ENCODE measurements around the gene ATPAF2.
"Not testable (repeated sequence)": the region's sequence is repeated elsewhere in the genome, so short reads cannot be mapped to it uniquely, and the experiment has no call there.

The ATPAF2 gene

GRCh38 chr17:17998934-17999333 is 40.0 kb downstream of the ATPAF2 start:
- no peaks in the 10 kb centered on the region for H3K9me3 ChIP-seq (replicated peaks in 1 of 2; ENCODE audit: control insufficient read depth in 2 of 2, insufficient read depth in 1 of 2, low read depth in 1 of 2, low read length in 2 of 2)
- H3K4me1 ChIP-seq (ENCODE audit: control insufficient read depth in 2 of 2, insufficient read depth in 1 of 2, low read depth in 1 of 2, low read length in 2 of 2) = peaks cover 8 to 12% of the 10 kb centered on the region in 2 donors
- H2BK5ac ChIP-seq (ENCODE audit: low read length) = no peak overlapping the region
- H3K14ac ChIP-seq (ENCODE audit: low read length) = no peak overlapping the region
- H2AK5ac ChIP-seq (ENCODE audit: low read depth, low read length) = peak overlapping the region; percentile 6
- no peaks in the 10 kb centered on the region for H3K36me3 ChIP-seq (replicated peaks in 1 of 2; ENCODE audit: control insufficient read depth in 2 of 2, insufficient read depth in 2 of 2, low read length in 2 of 2)
- no peak for DNase-seq (ENCODE audit: low spot score)
- no peak overlapping the region for H4K91ac ChIP-seq (ENCODE audit: low read depth, low read length, poor library complexity)
- no peak overlapping the region for H3K4ac ChIP-seq (ENCODE audit: low read length)
- peak overlapping the region; percentile 58 for H3K18ac ChIP-seq (ENCODE audit: low read length)
- peak overlapping the region; percentile 63 for H2BK120ac ChIP-seq (ENCODE audit: low read depth, low read length)
- H3K27ac ChIP-seq (replicated peaks; ENCODE audit: low read length) = no peak overlapping the region
- no peaks in the 10 kb centered on the region for H3K79me1 ChIP-seq (ENCODE audit: low read depth, low read length)
- H2BK12ac ChIP-seq (ENCODE audit: low read length) = no peak overlapping the region
- H3K27me3 ChIP-seq (ENCODE audit: control insufficient read depth in 3 of 3, insufficient read depth in 3 of 3, low read depth in 1 of 3, low read length in 3 of 3) = no peaks in the 10 kb centered on the region
- no peak overlapping the region for H3K23ac ChIP-seq (ENCODE audit: low read depth, low read length, poor library complexity)
- H3K4me3 ChIP-seq (ENCODE audit: low read length in 2 of 2) = no peak overlapping the region
- no peak overlapping the region for H3K4me2 ChIP-seq (ENCODE audit: insufficient read depth, low read length, poor library complexity, severe bottlenecking)
- no CpG with 5 or more reads among the region's 8 CpGs for WGBS, 2 donors (ENCODE audit: extremely low coverage in 2 of 2, insufficient read length in 2 of 2, insufficient replicate concordance in 1 of 2)
- no peak overlapping the region for H3K9ac ChIP-seq (ENCODE audit: low read depth, low read length, poor library complexity)
- no peak overlapping the region for H4K8ac ChIP-seq (ENCODE audit: low read depth, low read length)
- peak overlapping the region; percentile 44 for H2AFZ ChIP-seq (ENCODE audit: low read length)
- H2BK15ac ChIP-seq (ENCODE audit: low read length) = no peak overlapping the region

GRCh38 chr17:17995887-17996286 is 43.1 kb downstream of the ATPAF2 start:
- not testable (repeated sequence) for H2BK5ac ChIP-seq (ENCODE audit: low read length); H3K36me3 ChIP-seq (replicated peaks in 1 of 2; ENCODE audit: control insufficient read depth in 2 of 2, insufficient read depth in 2 of 2, low read length in 2 of 2); H3K4ac ChIP-seq (ENCODE audit: low read length); H2BK120ac ChIP-seq (ENCODE audit: low read depth, low read length); DNase-seq (ENCODE audit: low spot score); H3K27me3 ChIP-seq (ENCODE audit: control insufficient read depth in 3 of 3, insufficient read depth in 3 of 3, low read depth in 1 of 3, low read length in 3 of 3); H2AK5ac ChIP-seq (ENCODE audit: low read depth, low read length); H4K91ac ChIP-seq (ENCODE audit: low read depth, low read length, poor library complexity); H3K79me1 ChIP-seq (ENCODE audit: low read depth, low read length); H3K27ac ChIP-seq (replicated peaks; ENCODE audit: low read length); H2AFZ ChIP-seq (ENCODE audit: low read length); H2BK12ac ChIP-seq (ENCODE audit: low read length); H3K9me3 ChIP-seq (replicated peaks in 1 of 2; ENCODE audit: control insufficient read depth in 2 of 2, insufficient read depth in 1 of 2, low read depth in 1 of 2, low read length in 2 of 2); H3K4me2 ChIP-seq (ENCODE audit: insufficient read depth, low read length, poor library complexity, severe bottlenecking); H3K4me3 ChIP-seq (ENCODE audit: low read length in 2 of 2); H3K18ac ChIP-seq (ENCODE audit: low read length); H4K8ac ChIP-seq (ENCODE audit: low read depth, low read length); H3K23ac ChIP-seq (ENCODE audit: low read depth, low read length, poor library complexity); H3K9ac ChIP-seq (ENCODE audit: low read depth, low read length, poor library complexity); H2BK15ac ChIP-seq (ENCODE audit: low read length); H3K14ac ChIP-seq (ENCODE audit: low read length)
- peaks cover 8 to 12% of the 10 kb centered on the region in 2 donors for H3K4me1 ChIP-seq (ENCODE audit: control insufficient read depth in 2 of 2, insufficient read depth in 1 of 2, low read depth in 1 of 2, low read length in 2 of 2)
- no CpG with 5 or more reads among the region's 8 CpGs for WGBS, 2 donors (ENCODE audit: extremely low coverage in 2 of 2, insufficient read length in 2 of 2, insufficient replicate concordance in 1 of 2)

GRCh38 chr17:17994271-17995069 is 44.5 kb downstream of the ATPAF2 start:
- no peak overlapping the region for H3K4ac ChIP-seq (ENCODE audit: low read length)
- no peak overlapping the region for H3K4me3 ChIP-seq (ENCODE audit: low read length in 2 of 2)
- no peak overlapping the region for H3K27ac ChIP-seq (replicated peaks; ENCODE audit: low read length)
- no peak overlapping the region for H4K91ac ChIP-seq (ENCODE audit: low read depth, low read length, poor library complexity)
- H2BK12ac ChIP-seq (ENCODE audit: low read length) = peak overlapping the region; percentile 44
- no peak for DNase-seq (ENCODE audit: low spot score)
- H3K18ac ChIP-seq (ENCODE audit: low read length) = peak overlapping the region; percentile 58
- peaks cover 0 to 6% (median 0%) of the 10 kb centered on the region in 3 experiments for H3K27me3 ChIP-seq (ENCODE audit: control insufficient read depth in 3 of 3, insufficient read depth in 3 of 3, low read depth in 1 of 3, low read length in 3 of 3)
- H3K9ac ChIP-seq (ENCODE audit: low read depth, low read length, poor library complexity) = no peak overlapping the region
- no peak overlapping the region for H2BK120ac ChIP-seq (ENCODE audit: low read depth, low read length)
- peak overlapping the region; percentile 74 for H2AFZ ChIP-seq (ENCODE audit: low read length)
- H3K4me1 ChIP-seq (ENCODE audit: control insufficient read depth in 2 of 2, insufficient read depth in 1 of 2, low read depth in 1 of 2, low read length in 2 of 2) = peaks cover 7 to 9% of the 10 kb centered on the region in 2 donors
- H3K79me1 ChIP-seq (ENCODE audit: low read depth, low read length) = no peaks in the 10 kb centered on the region
- no peak overlapping the region for H4K8ac ChIP-seq (ENCODE audit: low read depth, low read length)
- no CpG with 5 or more reads among the region's 18 CpGs for WGBS, 2 donors (ENCODE audit: extremely low coverage in 2 of 2, insufficient read length in 2 of 2, insufficient replicate concordance in 1 of 2)
- no peaks in the 10 kb centered on the region for H3K36me3 ChIP-seq (replicated peaks in 1 of 2; ENCODE audit: control insufficient read depth in 2 of 2, insufficient read depth in 2 of 2, low read length in 2 of 2)
- no peak overlapping the region for H3K4me2 ChIP-seq (ENCODE audit: insufficient read depth, low read length, poor library complexity, severe bottlenecking)
- peak overlapping the region; percentile 14 for H3K14ac ChIP-seq (ENCODE audit: low read length)
- H2BK5ac ChIP-seq (ENCODE audit: low read length) = no peak overlapping the region
- peak overlapping the region; percentile 69 for H2AK5ac ChIP-seq (ENCODE audit: low read depth, low read length)
- no peaks in the 10 kb centered on the region for H3K9me3 ChIP-seq (replicated peaks in 1 of 2; ENCODE audit: control insufficient read depth in 2 of 2, insufficient read depth in 1 of 2, low read depth in 1 of 2, low read length in 2 of 2)
- H3K23ac ChIP-seq (ENCODE audit: low read depth, low read length, poor library complexity) = peak overlapping the region; percentile 20
- peak overlapping the region; percentile 42 for H2BK15ac ChIP-seq (ENCODE audit: low read length)

GRCh38 chr17:17993852-17994251 is 45.1 kb downstream of the ATPAF2 start:
- Histone ChIP-seq H3K4ac (ENCODE audit: low read length) (no peak overlapping the region), H3K23ac (ENCODE audit: low read depth, low read length, poor library complexity) (peak overlapping the region; percentile 20), H2AFZ (ENCODE audit: low read length) (peak overlapping the region; percentile 74), H3K4me2 (ENCODE audit: insufficient read depth, low read length, poor library complexity, severe bottlenecking) (no peak overlapping the region), H3K27me3 (ENCODE audit: control insufficient read depth in 3 of 3, insufficient read depth in 3 of 3, low read depth in 1 of 3, low read length in 3 of 3) (peaks cover 0 to 6% (median 0%) of the 10 kb centered on the region in 3 experiments), H3K18ac (ENCODE audit: low read length) (peak overlapping the region; percentile 58), H3K4me3 (ENCODE audit: low read length in 2 of 2) (no peak overlapping the region), H3K9me3 (replicated peaks in 1 of 2; ENCODE audit: control insufficient read depth in 2 of 2, insufficient read depth in 1 of 2, low read depth in 1 of 2, low read length in 2 of 2) (no peaks in the 10 kb centered on the region), H3K27ac (replicated peaks; ENCODE audit: low read length) (no peak overlapping the region), H3K4me1 (ENCODE audit: control insufficient read depth in 2 of 2, insufficient read depth in 1 of 2, low read depth in 1 of 2, low read length in 2 of 2) (peaks cover 6 to 9% of the 10 kb centered on the region in 2 donors), H2BK12ac (ENCODE audit: low read length) (no peak overlapping the region), H4K91ac (ENCODE audit: low read depth, low read length, poor library complexity) (no peak overlapping the region), H2BK5ac (ENCODE audit: low read length) (no peak overlapping the region), H2BK120ac (ENCODE audit: low read depth, low read length) (no peak overlapping the region), H3K9ac (ENCODE audit: low read depth, low read length, poor library complexity) (no peak overlapping the region), H2AK5ac (ENCODE audit: low read depth, low read length) (peak overlapping the region; percentile 69), H4K8ac (ENCODE audit: low read depth, low read length) (no peak overlapping the region), H3K14ac (ENCODE audit: low read length) (peak overlapping the region; percentile 0), H3K36me3 (replicated peaks in 1 of 2; ENCODE audit: control insufficient read depth in 2 of 2, insufficient read depth in 2 of 2, low read length in 2 of 2) (no peaks in the 10 kb centered on the region), H3K79me1 (ENCODE audit: low read depth, low read length) (no peaks in the 10 kb centered on the region), H2BK15ac (ENCODE audit: low read length) (peak overlapping the region; percentile 42)
- no peak for DNase-seq (ENCODE audit: low spot score)
- WGBS, 2 donors (ENCODE audit: extremely low coverage in 2 of 2, insufficient read length in 2 of 2, insufficient replicate concordance in 1 of 2) = no CpG with 5 or more reads among the region's 12 CpGs

All from neuronal stem cell (in vitro differentiated cells).